ENCODE results near the gene TMEM184B.

- TF ChIP-seq CTCF (IDR thresholded peaks at IDR 0.05) (no peak), POLR2A (IDR thresholded peaks at IDR 0.05) (peak; percentile 12), POLR2AphosphoS5 (IDR thresholded peaks at IDR 0.05) (no peak)
Measured at GRCh38 chr22:38312261-38312800, 39.5 kb upstream of the TMEM184B start.

Data from prostate gland (tissue), 2 donors.